GM15510 (cell line): Measurements from ENCODE around the gene EIF3F.

Source experiments
- POLR2A ChIP-seq: IDR thresholded peaks from 3 replicates; pipeline ENCODE4 v1.6.1; 2011; ENCODE audit warnings: borderline replicate concordance; ENCODE audit not compliant: insufficient read length; ENCODE audit errors: extremely low read depth

EIF3F gene

GRCh38 chr11:8030526-8031247 is 43.5 kb downstream of the EIF3F start:
- no peak for TF ChIP-seq POLR2A

- TF ChIP-seq POLR2A: no peak
These were observed 44.3 kb downstream of the EIF3F start for GRCh38 chr11:8031248-8032115.

GRCh38 chr11:8032122-8032521 is 45.0 kb downstream of the EIF3F start:
- TF ChIP-seq POLR2A: no peak

- no peak for TF ChIP-seq POLR2A
These were observed 45.6 kb downstream of the EIF3F start for GRCh38 chr11:8032576-8033304.

GRCh38 chr11:8033305-8034105 is 46.4 kb downstream of the EIF3F start:
- no peak for TF ChIP-seq POLR2A

- TF ChIP-seq POLR2A: no peak
These were observed 47.0 kb downstream of the EIF3F start for GRCh38 chr11:8034106-8034585.

GRCh38 chr11:8034604-8035190 is 47.6 kb downstream of the EIF3F start:
- no peak for TF ChIP-seq POLR2A

- TF ChIP-seq POLR2A: no peak
These were observed 48.2 kb downstream of the EIF3F start for GRCh38 chr11:8035200-8035855.

- no peak for TF ChIP-seq POLR2A
These were observed 49.1 kb downstream of the EIF3F start for GRCh38 chr11:8036002-8036802.

- TF ChIP-seq POLR2A: no peak
These were observed 49.8 kb downstream of the EIF3F start for GRCh38 chr11:8036986-8037385.

GRCh38 chr11:8038393-8038792 is 51.3 kb downstream of the EIF3F start:
- TF ChIP-seq POLR2A: no peak

GRCh38 chr11:8038811-8039529 is 51.8 kb downstream of the EIF3F start:
- TF ChIP-seq POLR2A: no peak
